MV-4-11 (cell line): ENCODE results near the gene RASA1.
A peak's percentile ranks its signal among the peaks of the same experiment; 100 is the strongest.
"Not testable (repeated sequence)": the region's sequence is repeated elsewhere in the genome, so short reads cannot be mapped to it uniquely, and the experiment has no call there.

Experiments
- DNase-seq: peaks from one replicate; lab custom pipeline; 2025; lab: John Stamatoyannopoulos, UW

Gene RASA1

DNA sequence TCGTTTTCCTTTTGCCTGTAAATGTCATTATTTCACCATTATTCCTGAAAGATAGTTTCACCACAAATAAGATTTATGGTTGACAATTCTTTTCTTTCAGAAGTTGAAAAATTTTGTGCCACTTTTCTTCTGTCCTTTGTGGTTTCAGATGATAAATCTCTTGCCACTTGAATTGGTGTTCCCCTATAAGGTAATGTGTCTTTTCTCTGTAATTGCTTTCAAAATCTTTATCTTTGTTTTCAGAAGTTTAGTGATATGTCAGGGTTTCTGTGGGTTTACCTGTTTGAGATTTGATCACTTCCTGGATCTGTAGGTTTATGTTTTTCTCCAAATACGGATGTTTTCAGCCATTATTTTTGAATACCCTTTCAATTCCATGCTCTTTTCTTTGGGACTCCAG, 14.6 kb downstream of the RASA1 start:
- no peak for DNase-seq

DNA sequence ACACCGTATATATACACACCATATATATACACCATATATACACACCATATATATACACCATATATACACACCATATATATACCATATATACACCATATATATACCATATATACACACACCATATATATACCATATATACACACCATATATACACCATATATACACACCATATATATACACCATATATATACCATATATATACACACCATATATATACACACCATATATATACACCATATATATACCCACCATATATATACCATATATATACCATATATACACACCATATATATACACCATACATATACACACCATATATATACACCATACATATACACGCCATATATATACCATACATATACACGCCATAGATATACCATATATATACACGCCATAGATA, 19.6 kb downstream of the RASA1 start:
- DNase-seq = not testable (repeated sequence)

- peak; percentile 55 for DNase-seq
Measured at GRCh38 chr5:87298692-87299362, 31.1 kb downstream of the RASA1 start.

GRCh38 chr5:87300176-87300575, 32.5 kb downstream of the RASA1 start:
- no peak for DNase-seq

DNA sequence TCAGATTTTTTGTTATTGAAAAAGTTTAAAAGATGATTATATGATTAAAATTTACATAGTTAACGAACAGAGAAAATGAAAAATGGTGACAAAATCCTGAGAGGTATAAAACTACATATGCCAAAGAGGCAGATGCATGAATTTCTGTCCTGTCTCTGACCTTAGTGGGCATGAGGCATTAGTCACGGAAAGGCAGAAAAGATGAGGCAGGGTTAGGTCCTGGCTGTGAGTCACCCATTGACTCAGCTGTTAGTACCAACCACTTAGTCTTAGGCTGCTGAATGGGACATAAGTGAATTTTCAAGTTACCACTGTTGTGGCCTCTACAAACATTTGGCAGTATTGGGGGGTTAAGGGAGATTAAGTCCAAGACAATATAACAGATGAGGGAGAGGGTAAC, 33.1 kb downstream of the RASA1 start:
- peak; percentile 82 for DNase-seq

DNA sequence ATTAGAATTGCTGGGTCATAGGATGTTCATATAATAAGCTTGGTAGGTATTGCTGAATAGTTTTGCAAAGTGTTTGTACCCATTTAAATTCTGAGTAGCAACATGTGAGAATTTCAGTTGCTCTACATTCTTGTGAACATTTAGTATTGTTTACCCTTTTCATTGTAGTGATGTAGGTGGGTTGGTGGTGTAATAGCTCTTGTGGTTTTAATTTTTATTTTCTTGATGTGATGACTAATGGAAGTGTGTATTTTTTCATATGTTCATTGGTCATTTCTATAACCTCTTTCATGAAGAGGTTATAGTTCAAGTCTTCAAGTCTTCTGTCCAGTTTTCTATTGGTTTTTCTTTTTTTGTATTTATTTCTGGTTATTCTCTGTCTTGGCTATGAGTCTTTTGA, 34.4 kb downstream of the RASA1 start:
- DNase-seq = no peak

DNA sequence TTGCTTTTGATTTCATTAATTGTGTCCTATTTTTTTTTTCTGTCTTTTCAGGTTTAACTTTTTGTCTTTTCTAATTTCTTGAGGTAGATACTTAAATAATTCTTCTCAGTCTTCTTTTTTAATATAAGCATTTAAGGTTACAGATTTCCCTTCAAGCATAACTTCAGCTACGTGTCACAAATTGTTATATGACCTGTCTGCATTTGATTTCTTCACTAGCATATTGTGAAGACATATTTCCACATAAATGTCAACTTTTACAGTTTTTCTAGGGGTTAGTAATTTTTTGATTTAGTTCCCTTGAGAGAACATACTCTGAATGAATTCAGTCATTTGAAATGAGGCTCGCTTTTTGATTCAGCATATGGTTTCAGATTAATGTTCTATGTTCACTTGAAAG, 35.6 kb downstream of the RASA1 start:
- DNase-seq = no peak

DNA sequence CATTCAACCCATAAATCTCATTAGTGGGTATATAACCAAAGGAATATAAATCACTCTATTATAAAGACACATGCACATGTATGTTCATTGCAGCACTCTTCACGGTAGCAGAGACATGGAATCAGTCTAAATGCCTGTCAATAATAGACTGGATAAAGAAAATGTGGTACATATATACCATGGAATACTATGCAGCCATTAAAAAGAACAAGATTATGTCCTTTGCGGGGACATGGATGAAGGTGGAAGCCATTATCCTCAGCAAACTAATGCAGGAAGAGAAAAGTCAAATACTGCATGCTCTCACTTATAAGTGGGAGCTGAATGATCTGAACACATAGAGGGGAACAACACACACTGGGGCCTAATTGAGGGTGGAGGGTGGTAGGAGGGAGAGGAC, 38.4 kb downstream of the RASA1 start:
- not testable (repeated sequence) for DNase-seq

DNA sequence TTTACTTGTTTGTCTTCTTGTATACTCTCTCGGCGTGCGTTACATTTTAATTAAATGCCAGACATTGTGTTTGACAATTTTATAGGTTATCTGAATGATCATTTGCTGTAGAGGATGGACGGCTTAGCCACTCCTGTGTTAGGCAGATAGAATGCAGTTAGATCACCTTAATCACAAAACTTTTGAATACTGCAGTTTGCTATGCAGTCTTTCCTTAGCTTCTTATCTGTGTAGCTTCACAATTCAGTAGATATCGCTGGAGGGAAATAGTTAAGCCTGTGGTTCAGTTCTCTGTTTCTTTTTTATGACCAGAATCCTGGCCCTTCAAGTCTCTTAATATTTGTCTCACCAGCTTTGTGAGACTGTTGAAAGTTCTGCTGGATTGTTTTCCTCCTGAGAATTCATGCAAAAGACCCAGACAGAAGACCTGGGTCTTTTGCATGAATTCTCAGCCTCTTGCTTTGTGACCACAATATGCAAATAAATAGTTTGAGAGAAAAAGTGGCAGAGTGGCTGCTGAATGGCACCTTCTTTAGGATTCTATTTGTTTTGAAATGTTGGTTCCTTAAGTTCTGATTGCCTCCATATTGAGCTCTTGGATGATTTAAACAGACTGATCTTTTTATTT, 40.2 kb downstream of the RASA1 start:
- DNase-seq = no peak

GRCh38 chr5:87311405-87312279, 44.0 kb downstream of the RASA1 start:
- no peak for DNase-seq

- DNase-seq = peak; percentile 27
Measured at GRCh38 chr5:87313216-87313615, 45.5 kb downstream of the RASA1 start.

GRCh38 chr5:87319469-87319868, 51.8 kb downstream of the RASA1 start:
- no peak for DNase-seq

DNA sequence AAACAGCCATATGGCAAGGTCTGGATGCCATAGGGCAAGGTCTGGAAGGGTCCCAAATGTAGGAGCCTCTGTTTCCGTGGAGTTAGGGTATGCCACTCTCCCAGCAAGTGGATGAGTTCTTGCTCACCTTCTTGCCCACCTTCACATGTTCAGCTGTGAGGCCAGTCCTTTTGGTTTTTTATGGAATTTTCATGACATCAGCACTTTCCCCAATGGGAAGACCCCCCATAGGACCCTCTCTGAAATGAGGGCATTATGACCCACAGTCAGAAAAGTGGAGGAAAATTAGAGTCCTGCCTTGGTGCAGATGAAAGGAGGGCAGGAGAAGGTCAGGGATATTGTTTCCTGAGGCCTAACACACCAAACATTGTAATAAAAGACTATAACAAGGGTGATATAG, 53.9 kb downstream of the RASA1 start:
- DNase-seq = no peak

GRCh38 chr5:87322381-87322780, 54.7 kb downstream of the RASA1 start:
- DNase-seq = no peak

GRCh38 chr5:87327998-87328397, 60.3 kb downstream of the RASA1 start:
- DNase-seq = no peak

GRCh38 chr5:87329114-87329513, 61.4 kb downstream of the RASA1 start:
- no peak for DNase-seq

DNA sequence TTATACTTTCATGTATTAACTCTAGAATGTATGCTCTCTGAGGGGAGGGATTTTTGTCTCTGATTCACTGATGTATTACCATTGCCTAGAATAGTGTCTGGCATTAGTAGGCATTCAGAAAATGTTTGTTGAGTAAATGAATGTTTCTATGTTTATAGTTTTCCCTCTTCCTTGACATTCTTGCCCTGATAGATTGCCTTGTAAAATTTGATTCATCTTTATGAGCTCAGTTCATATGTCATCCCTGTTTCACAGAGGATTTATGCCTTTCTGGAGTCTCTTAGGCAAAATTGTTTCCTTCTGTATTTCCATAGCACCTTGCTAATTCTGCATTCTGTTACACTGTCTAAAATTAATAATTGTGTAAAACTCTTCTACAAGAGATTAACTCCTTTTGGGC, 72.3 kb downstream of the RASA1 start:
- no peak for DNase-seq

DNA sequence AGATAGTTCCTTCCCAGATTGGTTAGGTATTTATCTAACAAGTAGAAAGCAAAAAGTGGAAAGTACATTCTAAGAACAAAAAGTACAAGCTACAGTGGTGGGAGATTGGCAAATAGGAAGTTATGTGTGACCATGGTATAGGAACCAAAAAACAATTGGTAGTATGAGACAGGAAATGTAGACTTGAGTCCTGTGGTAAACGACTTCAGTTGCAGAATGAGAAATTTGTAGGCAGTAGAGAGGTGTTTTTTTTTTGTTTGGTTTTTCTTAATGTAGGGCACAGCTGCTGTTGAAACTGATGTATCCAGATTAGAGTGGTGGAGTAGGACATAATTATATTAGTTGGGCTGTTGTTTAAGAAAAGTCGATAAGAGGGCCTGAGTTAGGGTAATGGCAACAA, 73.0 kb downstream of the RASA1 start:
- DNase-seq = peak; percentile 79

GRCh38 chr5:87347272-87347671, 79.6 kb downstream of the RASA1 start:
- DNase-seq = peak; percentile 10

DNA sequence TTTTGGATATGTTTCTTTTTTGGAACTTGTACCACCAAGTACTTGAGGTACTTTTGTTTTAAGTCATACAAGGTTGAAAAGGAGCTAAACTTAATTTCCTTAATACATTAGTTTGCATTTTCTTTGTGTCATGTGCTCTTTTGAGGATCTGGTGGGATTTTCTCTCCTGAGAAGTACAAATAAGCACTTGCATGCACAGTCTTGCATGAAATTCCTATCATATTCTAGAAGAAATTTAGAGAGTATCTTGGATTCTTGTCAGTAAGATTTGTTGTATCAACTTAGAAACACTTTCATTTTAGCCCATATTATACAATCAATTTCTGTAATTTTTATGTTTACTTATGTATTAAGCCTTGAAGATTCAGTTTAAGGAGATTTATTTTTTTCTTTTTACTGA, 80.2 kb downstream of the RASA1 start:
- DNase-seq = no peak

DNA sequence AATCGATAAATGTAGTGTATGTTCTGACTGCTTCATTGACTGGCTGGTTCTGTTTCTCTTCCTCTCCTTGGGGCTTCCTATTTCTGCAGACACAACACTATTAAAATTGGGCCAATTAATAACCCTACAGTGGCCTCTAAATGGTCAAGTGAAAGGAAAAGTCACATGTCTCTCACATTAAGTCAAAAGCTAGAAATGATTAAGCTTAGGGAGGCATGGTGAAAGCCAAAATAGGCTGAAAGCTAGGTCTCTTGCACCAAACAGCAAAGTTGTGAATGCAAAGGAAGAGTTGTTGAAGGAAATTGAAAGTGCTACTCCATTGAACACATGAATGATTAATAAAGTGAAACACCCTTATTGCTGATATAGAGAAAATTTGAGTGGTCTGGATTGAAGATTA, 86.8 kb downstream of the RASA1 start:
- DNase-seq = no peak

- no peak for DNase-seq
Measured at GRCh38 chr5:87359106-87359505, 91.4 kb downstream of the RASA1 start.

GRCh38 chr5:87360132-87360531, 92.4 kb downstream of the RASA1 start:
- no peak for DNase-seq
